ENCODE data around the gene GOSR2.

- no peak for TF ChIP-seq POLR2AphosphoS5 (IDR thresholded peaks at IDR 0.05)
- no peak for TF ChIP-seq POLR2A (IDR thresholded peaks at IDR 0.05; ENCODE audit: low read depth)
Measured at GRCh38 chr17:46911311-46911710, 11.6 kb upstream of the GOSR2 start.
